SJCRH30 (cell line): ENCODE results near the gene L3MBTL3. TPM values are rescaled to one million over a fixed set of nuclear protein-coding genes. Genes with fewer than 3 reads are reported as not detected.
"Not testable (repeated sequence)": the region's sequence is repeated elsewhere in the genome, so short reads cannot be mapped to it uniquely, and the experiment has no call there.

Experiments
- DNase-seq, 2 experiments: peaks; one replicate each; pipeline ENCODE4 v3.0.0-alpha.2; 2015 to 2020
- H3K27ac ChIP-seq: fragments of 250-450 bp; sonication (Bioruptor Pico); 2 replicates; pipeline ENCODE4 v1.5.1; 2020; ENCODE audit warnings: mild to moderate bottlenecking, moderate library complexity
- H3K27me3 ChIP-seq: fragments of 250-450 bp; sonication (Bioruptor Pico); 2 replicates; pipeline ENCODE4 v1.5.1; 2020; ENCODE audit warnings: mild to moderate bottlenecking, moderate library complexity
- H3K36me3 ChIP-seq: fragments of 250-450 bp; sonication (Bioruptor Pico); 2 replicates; pipeline ENCODE4 v1.5.1; 2020; ENCODE audit warnings: mild to moderate bottlenecking, moderate library complexity
- H3K4me1 ChIP-seq: fragments of 250-450 bp; sonication (Bioruptor Pico); 2 replicates; pipeline ENCODE4 v1.5.1; 2020; ENCODE audit warnings: mild to moderate bottlenecking, moderate library complexity
- H3K4me3 ChIP-seq: fragments of 250-450 bp; sonication (Bioruptor Pico); 2 replicates; pipeline ENCODE4 v1.5.1; 2020; ENCODE audit warnings: mild to moderate bottlenecking, moderate library complexity
- H3K9me3 ChIP-seq: fragments of 250-450 bp; sonication (Bioruptor Pico); replicated peaks from 2 replicates; pipeline ENCODE4 v1.5.1; 2020; ENCODE audit warnings: mild to moderate bottlenecking, moderate library complexity
- total RNA-seq: library from RNA; depleted of rRNA; stranded (reverse); fragments of >200 nt; shearing (Covaris generic); gene quantifications from 2 replicates; pipeline ENCODE4 v1.2.3, GENCODE V29; 2014

L3MBTL3 gene
- total RNA-seq, 1 experiment from 2014 or later: 9.8 TPM

DNA sequence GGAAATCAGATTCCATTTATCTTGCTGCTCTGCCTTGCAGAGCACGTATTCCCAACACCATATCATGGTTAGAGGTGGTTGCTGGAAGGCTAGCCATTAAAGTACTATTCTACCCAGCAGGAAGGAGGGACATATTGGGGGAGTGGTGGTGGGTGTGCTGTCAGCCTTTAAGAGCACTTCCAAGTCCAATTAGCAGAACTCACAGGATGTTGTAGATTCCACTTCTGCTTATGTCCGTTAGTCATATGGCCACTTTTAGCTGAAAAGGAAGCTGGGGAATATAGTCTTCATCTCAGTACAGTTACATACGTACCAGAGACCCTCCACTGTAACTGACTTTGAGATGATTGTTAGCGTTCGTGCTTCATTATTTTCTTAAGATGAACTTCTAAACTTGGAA, 109.9 kb downstream of the L3MBTL3 start:
- H3K27me3 ChIP-seq: no peaks in the 10 kb centered on the region
- H3K36me3 ChIP-seq: no peaks in the 10 kb centered on the region
- DNase-seq: no peak
- no peaks in the 10 kb centered on the region for H3K4me1 ChIP-seq
- no peaks in the 10 kb centered on the region for H3K9me3 ChIP-seq
- no peak overlapping the region for H3K4me3 ChIP-seq
- no peak overlapping the region for H3K27ac ChIP-seq

DNA sequence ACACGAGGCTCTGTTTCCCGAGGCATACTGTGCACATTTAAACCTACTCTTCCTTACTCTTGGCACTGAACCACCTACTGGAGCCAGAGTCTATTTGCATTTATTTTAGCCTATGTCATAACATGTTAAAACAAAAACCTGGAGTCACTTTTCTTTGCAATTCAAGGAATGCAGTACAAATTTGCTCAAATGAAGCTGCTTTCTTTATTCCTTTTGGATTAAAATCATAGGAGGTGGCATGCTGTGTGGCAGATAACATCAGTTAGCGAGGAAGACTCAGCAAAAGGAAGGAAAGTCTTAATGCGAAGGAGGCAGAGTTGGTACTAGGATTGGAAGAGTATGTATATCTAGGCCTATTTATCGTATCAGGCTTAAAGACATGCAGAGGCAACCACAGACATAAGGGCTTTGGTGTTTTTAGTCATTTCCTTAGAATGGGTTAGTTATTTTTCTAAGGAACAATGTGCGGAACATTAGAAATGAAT, 111.4 kb downstream of the L3MBTL3 start:
- H3K4me1 ChIP-seq: no peaks in the 10 kb centered on the region
- H3K27ac ChIP-seq: no peak overlapping the region
- DNase-seq: no peak
- no peaks in the 10 kb centered on the region for H3K36me3 ChIP-seq
- H3K9me3 ChIP-seq: no peaks in the 10 kb centered on the region
- H3K27me3 ChIP-seq: no peaks in the 10 kb centered on the region
- H3K4me3 ChIP-seq: no peak overlapping the region

DNA sequence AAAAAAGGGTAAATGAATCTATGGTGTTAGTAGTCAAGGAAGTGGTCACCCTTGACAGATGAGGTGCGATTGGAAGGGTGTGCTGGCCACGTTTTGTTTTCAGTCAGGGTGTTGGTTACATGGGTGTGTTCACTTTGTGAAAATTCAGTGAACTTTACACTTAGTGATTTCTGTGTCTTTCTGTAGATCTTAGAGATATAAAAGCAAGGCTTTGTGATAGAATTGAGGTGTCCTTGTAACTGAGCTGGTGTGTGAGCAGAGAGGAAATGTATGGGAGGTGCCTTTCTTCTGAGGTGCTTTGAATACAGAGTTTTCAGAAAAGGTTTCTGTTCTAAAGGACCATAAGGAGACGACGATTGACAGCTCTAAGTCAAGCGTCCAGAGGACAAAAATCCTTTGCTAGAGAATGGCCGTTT, 113.9 kb downstream of the L3MBTL3 start:
- Histone ChIP-seq H3K4me3 (no peak overlapping the region), H3K4me1 (no peaks in the 10 kb centered on the region), H3K27ac (no peak overlapping the region), H3K27me3 (no peaks in the 10 kb centered on the region), H3K9me3 (no peaks in the 10 kb centered on the region), H3K36me3 (no peaks in the 10 kb centered on the region)
- no peak for DNase-seq

DNA sequence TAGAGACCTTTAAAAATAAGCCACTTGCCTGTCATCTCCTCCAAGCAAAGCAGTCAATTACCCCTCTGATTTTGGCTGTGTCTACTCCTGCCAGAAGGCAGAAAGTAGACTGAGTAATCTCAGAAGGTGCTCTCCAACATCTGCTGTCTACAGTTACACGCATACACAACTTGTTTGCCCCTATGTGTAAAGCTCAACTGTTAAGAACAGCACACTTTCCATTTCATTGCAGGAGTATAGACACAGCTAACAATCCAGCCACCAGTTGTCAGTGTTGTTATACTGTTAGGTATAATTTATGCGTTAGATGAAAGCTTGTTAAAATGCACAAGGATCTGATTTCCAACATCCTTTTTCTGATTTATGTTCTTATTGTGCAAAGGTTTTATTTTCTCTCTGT, 116.2 kb downstream of the L3MBTL3 start:
- Histone ChIP-seq H3K27me3 (no peaks in the 10 kb centered on the region), H3K9me3 (no peaks in the 10 kb centered on the region), H3K4me3 (no peak overlapping the region), H3K36me3 (no peaks in the 10 kb centered on the region), H3K27ac (no peak overlapping the region), H3K4me1 (no peaks in the 10 kb centered on the region)
- no peak for DNase-seq

DNA sequence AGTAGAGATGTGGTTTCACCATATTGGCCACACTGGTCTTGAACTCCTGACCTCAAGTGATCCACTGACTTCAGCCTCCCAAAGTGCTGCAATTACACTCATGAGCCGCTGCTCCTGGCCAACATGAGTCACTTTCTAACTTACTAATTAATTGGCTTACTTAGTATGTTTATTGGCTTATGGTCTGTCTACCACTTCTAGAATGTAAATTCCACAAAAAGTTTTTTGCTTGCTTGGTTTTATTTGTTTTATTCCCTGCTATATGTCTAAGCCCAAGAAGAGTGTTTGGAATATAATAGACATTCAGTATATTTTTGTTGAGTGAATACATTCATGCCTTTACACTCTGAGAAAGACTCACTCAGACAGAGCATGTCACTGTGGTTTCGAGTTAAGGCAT, 118.4 kb downstream of the L3MBTL3 start:
- Histone ChIP-seq H3K36me3 (no peaks in the 10 kb centered on the region; the same call in 1 of the 2 replicates), H3K4me1 (no peaks in the 10 kb centered on the region), H3K27ac (no peak overlapping the region), H3K4me3 (no peak overlapping the region), H3K27me3 (no peaks in the 10 kb centered on the region), H3K9me3 (no peaks in the 10 kb centered on the region)
- DNase-seq: no peak

DNA sequence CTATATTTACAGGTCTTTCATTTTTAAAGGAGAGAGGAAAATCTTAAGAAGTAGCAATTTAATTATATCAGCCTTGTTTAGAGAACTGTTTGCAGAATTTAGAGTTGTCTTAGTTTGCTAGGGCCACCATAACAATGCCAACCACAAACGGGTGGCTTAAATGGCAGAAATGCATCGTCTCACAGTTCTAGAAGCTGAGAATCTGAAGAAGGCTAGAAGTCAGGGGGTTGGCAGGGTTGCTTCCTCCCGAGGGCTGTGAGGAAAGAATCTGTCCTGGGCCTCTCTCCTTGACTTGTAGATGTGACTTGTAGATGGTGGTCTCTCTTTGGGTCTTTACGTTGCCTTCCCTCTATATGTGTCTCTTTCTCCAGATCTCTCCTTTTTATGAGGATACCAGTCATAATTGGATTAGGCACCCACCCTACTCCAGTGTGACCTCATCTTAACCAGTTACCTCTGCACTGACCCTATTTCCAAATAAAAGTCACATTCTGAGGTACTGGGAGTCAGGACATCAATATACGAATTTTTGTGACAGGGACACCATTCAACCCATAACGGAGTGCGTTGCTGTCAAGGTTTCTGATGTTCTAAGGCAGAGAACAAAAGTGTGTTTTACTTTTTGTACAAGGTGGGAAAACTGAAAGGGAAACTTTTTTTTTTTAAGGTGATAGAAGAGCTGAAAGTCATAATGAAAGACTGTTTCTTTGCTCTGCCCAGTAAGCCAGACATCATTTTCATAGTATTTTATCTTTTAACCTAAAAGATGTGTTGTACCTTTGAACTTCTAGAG, 119.9 kb downstream of the L3MBTL3 start:
- H3K36me3 ChIP-seq: no peaks in the 10 kb centered on the region; the same call in 1 of the 2 replicates
- no peak for DNase-seq
- no peaks in the 10 kb centered on the region for H3K9me3 ChIP-seq
- H3K4me1 ChIP-seq: no peaks in the 10 kb centered on the region
- H3K4me3 ChIP-seq: no peak overlapping the region
- no peak overlapping the region for H3K27ac ChIP-seq
- H3K27me3 ChIP-seq: no peaks in the 10 kb centered on the region

DNA sequence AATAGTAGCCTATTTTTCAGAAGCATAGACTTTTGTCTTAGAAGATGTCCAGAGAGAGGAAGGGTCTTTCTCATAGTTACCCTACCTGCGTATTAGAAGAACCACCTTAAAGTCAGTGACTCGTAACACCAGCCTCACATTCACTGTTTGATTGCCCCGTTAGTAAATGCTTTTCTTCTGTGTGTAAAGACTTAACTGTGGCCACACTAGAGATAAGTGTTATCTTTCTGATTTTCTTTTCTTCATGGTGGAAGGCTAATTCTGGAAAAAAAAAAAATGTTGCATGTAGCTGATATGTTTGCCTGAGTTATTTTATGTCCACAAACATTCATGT, 120.5 kb downstream of the L3MBTL3 start:
- Histone ChIP-seq H3K36me3 (no peaks in the 10 kb centered on the region; the same call in 1 of the 2 replicates), H3K4me3 (no peak overlapping the region)

DNA sequence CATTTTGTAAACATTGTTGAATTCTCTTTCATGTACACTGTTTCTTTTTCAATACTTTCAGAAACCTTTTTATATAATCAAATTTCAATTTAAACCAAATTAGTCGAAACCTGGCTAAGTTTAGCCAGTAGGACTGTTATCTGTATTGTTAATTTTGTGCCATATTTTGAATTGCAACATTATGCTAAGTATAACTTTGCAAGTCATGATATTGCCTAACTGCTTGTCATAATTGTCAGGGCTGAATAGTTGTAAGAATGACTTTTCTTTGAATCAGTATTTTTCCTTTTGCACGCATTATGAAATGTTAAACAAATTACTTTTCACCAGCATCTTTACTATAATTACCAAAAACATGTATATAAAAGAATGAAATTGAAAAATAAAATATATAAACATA, 121.7 kb downstream of the L3MBTL3 start:
- no peaks in the 10 kb centered on the region for H3K27me3 ChIP-seq
- H3K4me3 ChIP-seq: no peak overlapping the region
- no peak for DNase-seq
- no peak overlapping the region for H3K27ac ChIP-seq
- H3K4me1 ChIP-seq: no peaks in the 10 kb centered on the region
- no peaks in the 10 kb centered on the region for H3K9me3 ChIP-seq
- no peaks in the 10 kb centered on the region; the same call in 1 of the 2 replicates for H3K36me3 ChIP-seq

More for the DNA sequence above, 120.5 kb downstream of the L3MBTL3 start:
- DNase-seq: no peak
- no peak overlapping the region for H3K27ac ChIP-seq
- H3K4me1 ChIP-seq: no peaks in the 10 kb centered on the region
- no peaks in the 10 kb centered on the region for H3K9me3 ChIP-seq
- no peaks in the 10 kb centered on the region for H3K27me3 ChIP-seq

DNA sequence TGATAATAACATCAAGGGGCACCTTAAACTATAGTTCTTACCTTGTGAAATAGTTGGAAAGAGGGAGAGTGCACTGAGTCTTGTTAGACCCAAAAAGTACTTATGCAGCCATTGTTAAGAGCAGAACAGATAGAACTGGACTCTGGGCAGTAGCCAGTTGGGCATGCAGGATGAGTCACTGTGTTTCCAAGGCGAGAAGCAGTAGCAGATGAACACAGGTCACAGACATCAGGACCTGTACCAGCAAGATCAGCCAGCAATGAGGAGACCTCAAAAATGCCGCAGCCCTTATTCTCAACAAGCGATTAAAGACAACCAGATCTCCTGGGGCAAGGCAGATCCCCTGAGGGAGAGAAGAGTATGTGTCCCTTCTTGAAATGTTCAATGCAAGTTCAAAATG, 125.3 kb downstream of the L3MBTL3 start:
- H3K9me3 ChIP-seq: no peaks in the 10 kb centered on the region
- H3K4me1 ChIP-seq: no peaks in the 10 kb centered on the region
- DNase-seq: no peak

DNA sequence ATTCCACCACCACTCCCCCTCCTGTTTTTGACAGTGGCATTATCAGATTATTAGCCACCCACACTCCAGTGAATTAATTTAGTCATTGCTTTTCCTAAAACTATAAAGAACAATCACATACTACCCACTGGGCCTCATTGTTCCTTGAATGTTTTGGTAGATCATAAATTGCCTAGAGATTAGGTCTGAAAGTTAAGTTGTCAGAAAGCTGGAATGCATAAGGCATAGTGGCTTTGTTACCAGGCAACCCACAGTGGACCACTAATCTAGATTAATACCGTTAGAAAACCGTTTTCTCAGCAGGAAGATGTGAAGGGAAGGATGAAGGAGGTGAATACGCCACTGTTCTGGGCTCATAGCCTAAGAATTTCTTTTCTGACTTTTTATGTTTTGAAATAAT, 128.7 kb downstream of the L3MBTL3 start:
- Histone ChIP-seq H3K4me3 (no peak overlapping the region), H3K27me3 (no peaks in the 10 kb centered on the region), H3K4me1 (no peaks in the 10 kb centered on the region), H3K36me3 (no peaks in the 10 kb centered on the region), H3K27ac (no peak overlapping the region), H3K9me3 (no peaks in the 10 kb centered on the region)
- no peak for DNase-seq

More for the DNA sequence above, 125.3 kb downstream of the L3MBTL3 start:
- Histone ChIP-seq H3K27ac (no peak overlapping the region), H3K36me3 (no peaks in the 10 kb centered on the region; the same call in 1 of the 2 replicates), H3K4me3 (no peak overlapping the region), H3K27me3 (no peaks in the 10 kb centered on the region)

DNA sequence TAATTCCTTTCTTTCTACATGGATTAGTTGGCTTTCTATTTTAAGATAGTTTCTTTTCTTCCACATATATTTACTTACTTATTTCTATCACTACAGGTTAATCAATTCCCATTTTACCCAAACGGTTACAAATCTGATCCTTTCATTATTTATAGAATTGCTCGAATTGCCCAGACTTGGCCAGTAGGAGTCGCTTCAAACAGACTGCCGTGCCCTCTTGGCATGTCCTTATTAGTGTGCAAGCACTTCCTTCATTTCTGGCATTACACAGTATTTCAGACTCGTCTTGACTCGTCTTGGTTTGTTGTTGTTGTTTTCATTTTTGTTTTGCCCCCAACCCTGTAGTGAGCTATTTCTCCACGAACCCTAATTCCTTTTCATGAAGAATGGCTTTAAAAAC, 129.8 kb downstream of the L3MBTL3 start:
- no peaks in the 10 kb centered on the region for H3K27me3 ChIP-seq
- no peaks in the 10 kb centered on the region for H3K36me3 ChIP-seq
- no peak overlapping the region for H3K4me3 ChIP-seq
- DNase-seq: no peak
- H3K9me3 ChIP-seq: no peaks in the 10 kb centered on the region
- H3K27ac ChIP-seq: no peak overlapping the region
- no peaks in the 10 kb centered on the region for H3K4me1 ChIP-seq

DNA sequence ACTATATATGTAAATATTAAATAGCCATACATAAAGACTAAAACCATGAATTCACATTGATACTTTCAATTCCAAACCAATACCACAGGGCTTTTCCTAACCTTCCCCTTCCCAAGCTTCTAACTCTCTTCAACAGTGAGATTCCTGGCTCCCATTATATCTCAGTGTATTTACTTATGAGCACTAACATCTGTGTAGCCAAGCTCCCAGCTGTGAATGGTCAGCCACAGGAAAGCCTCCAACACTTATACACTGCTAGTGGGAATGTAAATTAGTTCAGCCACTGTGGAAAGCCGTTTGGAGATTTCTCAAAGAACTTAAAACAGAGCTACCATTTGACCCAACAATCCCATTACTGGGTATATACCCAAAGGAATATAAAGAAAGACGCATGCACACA, 130.6 kb downstream of the L3MBTL3 start:
- not testable (repeated sequence) for H3K36me3 ChIP-seq, DNase-seq, H3K4me1 ChIP-seq, H3K27me3 ChIP-seq, H3K9me3 ChIP-seq, H3K4me3 ChIP-seq, H3K27ac ChIP-seq

DNA sequence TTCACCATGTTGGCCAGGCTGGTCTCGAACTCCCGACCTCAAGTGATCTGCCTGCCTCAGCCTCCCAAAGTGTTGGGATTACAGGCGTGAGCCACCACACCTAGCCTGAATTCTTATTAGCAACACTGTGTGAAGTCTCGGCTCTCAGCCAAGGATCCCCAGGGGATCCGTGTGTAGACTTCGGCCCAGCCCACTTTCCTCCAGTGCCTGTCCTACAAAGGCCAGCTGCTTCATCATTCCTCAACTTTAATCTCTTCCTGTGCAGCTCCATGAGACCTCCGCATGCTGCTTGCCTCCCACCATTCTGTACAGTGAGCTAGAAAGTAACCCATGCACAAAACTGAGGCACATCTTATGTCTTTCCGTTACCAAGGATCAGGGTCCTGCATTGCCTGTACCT, 132.5 kb downstream of the L3MBTL3 start:
- no peak overlapping the region for H3K27ac ChIP-seq
- DNase-seq: peak; percentile 5 to 40
- H3K4me3 ChIP-seq: no peak overlapping the region
- no peaks in the 10 kb centered on the region for H3K9me3 ChIP-seq
- H3K27me3 ChIP-seq: no peaks in the 10 kb centered on the region
- no peaks in the 10 kb centered on the region for H3K36me3 ChIP-seq
- no peaks in the 10 kb centered on the region for H3K4me1 ChIP-seq

DNA sequence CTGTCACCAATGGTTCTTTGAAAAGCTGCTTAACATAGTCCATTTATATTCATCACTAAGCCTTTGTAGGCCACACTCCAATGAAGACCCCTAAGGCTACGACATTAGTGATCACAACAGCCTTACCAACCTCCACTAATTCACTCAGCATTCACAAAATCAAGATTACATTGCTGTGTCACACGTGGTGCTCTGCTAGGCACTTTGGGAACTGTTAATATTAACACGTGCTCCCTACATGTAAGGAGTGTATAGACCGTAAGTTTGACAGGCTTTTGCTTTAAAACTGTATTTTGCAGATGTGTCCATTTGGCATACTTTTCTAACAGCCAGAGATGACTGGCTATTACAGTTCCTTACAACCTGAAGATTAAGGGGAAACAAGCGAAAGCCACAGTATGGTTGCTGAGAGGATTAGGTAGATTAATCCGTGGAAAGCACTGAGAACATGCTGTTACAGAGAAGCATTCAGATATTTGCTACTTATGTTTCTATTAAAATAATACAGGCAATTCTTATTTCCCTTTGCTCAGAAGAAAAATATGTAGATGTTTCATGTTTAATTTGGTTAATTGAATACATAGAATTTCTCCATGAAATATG, 134.6 kb downstream of the L3MBTL3 start:
- Histone ChIP-seq H3K27me3 (no peaks in the 10 kb centered on the region), H3K4me1 (no peaks in the 10 kb centered on the region), H3K4me3 (no peak overlapping the region), H3K27ac (no peak overlapping the region), H3K36me3 (no peaks in the 10 kb centered on the region), H3K9me3 (no peaks in the 10 kb centered on the region)
- peak in 1 of 2 experiments; percentile 27 for DNase-seq

DNA sequence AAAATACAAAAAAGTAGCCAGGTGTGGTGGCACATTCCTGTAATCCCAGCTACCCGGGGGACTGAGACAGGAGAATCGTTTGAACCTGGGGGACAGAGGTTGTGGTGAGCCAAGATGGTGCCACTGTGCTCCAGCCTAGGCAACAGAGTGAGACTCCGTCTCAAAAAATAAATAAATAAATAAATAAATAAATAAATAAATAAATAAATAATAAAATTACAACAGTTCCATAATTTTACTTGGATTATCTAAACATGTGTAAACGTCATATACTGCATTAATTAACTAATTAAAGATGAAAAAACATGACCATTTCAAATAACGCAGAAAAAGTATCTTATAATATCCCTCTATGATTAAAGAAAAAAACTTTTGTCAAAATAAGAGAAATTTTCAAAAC, 138.5 kb downstream of the L3MBTL3 start:
- Histone ChIP-seq H3K27ac (no peak overlapping the region), H3K9me3 (no peaks in the 10 kb centered on the region), H3K36me3 (no peaks in the 10 kb centered on the region), H3K27me3 (no peaks in the 10 kb centered on the region), H3K4me1 (no peaks in the 10 kb centered on the region), H3K4me3 (no peak overlapping the region)
- no peak for DNase-seq

DNA sequence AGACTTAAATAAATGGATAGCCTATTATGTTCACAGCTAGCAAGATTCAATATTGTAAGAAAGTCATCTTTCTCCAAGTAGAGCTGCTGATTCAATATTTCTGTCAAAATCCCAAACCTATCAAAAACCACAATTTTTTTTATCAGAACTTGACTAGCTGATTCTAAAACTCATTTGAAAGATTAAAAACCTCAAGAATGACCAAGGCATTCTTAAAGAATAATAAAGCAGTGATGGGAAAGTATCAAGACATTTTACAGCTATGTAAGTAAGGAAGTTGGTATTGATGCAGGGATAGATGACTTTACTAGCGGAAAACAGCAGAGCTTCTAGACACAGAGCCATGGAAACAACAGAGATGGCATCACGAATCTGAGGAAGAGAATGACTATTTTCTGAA, 139.7 kb downstream of the L3MBTL3 start:
- no peaks in the 10 kb centered on the region for H3K9me3 ChIP-seq
- no peaks in the 10 kb centered on the region for H3K4me1 ChIP-seq
- H3K27ac ChIP-seq: no peak overlapping the region
- no peaks in the 10 kb centered on the region for H3K36me3 ChIP-seq
- no peak for DNase-seq
- H3K27me3 ChIP-seq: no peaks in the 10 kb centered on the region
- H3K4me3 ChIP-seq: no peak overlapping the region
